GM20000 (cell line): ENCODE measurements around the gene GCLC.

Experiments
- DNase-seq: peaks from one replicate; pipeline ENCODE4 v3.0.0; 2012; ENCODE audit warnings: low spot score
- CTCF ChIP-seq: IDR thresholded peaks from 2 replicates; pipeline ENCODE4 v1.5.1; 2012; ENCODE audit warnings: mild to moderate bottlenecking, control low read depth; ENCODE audit errors: extremely low read depth, missing control alignments

Gene GCLC

DNA sequence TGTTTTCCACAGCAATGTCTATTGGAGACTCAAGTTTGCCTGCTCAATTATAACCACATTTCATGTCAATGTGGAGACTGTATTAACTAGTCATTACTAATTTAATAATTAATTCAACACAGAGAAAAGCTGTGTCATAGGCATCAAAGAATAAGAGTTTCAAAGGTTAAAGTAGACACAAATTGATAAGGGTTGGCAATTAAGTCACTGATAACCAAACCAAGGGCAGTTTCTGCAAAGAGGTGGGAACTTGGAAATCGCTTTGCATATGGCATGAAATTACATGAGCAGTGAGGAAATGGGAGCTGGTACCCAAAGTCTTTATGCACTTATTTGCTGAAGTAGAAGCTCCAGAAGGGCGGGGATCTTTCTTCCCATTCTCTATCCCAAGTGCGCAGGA lies 34.2 kb downstream of the GCLC start:
- no peak for TF ChIP-seq CTCF
- no peak for DNase-seq

DNA sequence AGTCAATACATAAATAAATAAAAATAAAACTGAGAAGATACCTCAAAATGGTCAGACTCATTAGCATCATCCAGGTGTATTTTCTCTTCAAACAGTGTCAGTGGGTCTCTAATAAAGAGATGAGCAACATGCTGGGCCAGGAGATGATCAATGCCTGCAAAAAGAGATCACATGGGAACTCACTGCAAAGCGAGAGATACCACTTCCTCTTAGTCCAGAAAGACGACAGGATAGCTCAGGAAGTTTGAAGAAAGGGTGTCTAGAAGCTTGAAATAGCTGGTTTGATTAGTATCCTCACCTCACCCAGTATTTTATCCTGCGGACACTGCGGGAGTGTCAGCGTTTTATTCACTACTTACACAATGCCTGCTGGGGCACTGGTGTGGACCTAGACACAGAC lies 38.0 kb downstream of the GCLC start:
- no peak for DNase-seq
- TF ChIP-seq CTCF = no peak

- TF ChIP-seq CTCF = no peak
- no peak for DNase-seq
These were observed 40.4 kb downstream of the GCLC start for GRCh38 chr6:53504512-53504911.

DNA sequence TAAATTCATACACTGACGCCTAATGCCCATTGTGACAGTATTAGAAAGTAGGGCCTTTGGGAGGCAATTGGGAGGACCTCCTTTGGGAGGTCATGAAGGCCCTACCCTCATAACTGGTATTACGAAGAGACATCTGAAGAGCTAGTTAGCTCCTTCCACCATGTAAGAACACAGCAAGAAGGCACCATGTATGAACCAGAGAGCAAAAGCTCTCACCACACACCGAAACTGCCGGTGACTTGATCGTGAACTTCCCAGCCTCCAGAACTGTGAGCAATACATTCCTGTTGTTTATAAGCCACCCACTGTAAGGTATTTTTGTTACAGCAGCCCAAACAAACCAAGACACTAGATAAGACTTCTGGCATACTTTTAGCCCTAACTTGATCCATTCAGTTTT lies 41.8 kb downstream of the GCLC start:
- no peak for DNase-seq
- no peak for TF ChIP-seq CTCF

DNA sequence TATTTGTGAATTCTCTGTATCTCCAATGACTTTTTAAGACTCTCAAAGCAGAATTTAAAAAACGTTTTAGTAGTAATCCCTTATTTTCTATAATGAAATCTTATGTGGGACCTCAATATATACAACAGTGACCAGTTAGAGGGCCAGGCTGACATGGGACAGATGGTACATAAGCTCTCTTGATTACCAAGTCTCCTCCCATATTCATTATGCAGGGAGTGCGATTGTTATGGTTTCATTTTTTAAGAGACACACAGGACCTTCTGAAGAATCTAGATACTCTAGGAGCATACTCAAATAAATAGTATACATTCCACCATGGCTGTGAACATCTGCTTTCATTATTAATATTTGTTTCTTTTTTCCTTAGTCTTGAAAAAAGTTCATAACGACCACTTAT lies 43.5 kb downstream of the GCLC start:
- DNase-seq = no peak
- TF ChIP-seq CTCF = no peak

GRCh38 chr6:53500095-53500494 lies 44.8 kb downstream of the GCLC start:
- no peak for DNase-seq
- TF ChIP-seq CTCF = no peak

DNA sequence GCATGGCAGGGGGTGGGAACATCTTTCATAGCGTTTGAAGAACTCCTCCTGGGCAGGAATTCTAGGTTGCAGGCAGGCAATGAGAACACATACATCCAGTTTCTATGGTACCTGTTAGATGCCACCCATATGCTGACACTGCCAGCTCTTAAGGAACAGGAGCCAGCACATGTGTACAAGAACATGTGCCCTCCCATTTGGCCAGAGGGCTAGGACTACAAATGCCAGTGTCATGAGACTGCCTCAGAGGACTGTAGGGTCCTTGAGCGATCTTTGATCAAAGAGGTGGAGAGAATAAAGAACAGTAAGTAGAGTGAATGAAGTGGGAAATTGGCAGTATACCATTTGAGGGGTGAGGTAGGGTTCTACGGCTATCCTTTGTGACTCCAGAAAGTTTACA lies 45.8 kb downstream of the GCLC start:
- no peak for DNase-seq
- TF ChIP-seq CTCF = no peak

DNA sequence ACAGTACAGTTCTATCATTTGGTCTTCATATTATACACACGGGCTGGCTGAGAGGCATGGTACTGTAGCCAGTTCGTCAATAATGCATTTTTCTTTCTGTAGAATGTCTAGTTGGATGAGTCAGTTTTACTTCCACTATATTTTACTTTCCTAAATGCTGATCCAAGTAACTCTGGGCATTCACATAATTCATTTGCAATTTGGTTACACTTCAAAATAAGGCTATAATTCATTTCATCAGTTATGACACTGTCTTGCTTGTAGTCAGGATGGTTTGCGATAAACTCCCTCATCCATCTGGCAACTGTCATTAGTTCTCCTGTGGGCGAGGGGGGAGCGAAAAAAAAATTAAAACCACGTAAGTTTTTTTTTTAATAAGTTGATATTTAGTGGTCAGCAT lies 46.3 kb downstream of the GCLC start:
- no peak for DNase-seq
- TF ChIP-seq CTCF = no peak
